ENCODE results near the gene COL25A1.
"Not testable (repeated sequence)": the region's sequence is repeated elsewhere in the genome, so short reads cannot be mapped to it uniquely, and the experiment has no call there.

COL25A1 gene

GRCh38 chr4:108954880-108955279, 347.6 kb downstream of the COL25A1 start:
- no peak for DNase-seq (ENCODE audit: low read depth in 2 of 2)

GRCh38 chr4:108953941-108954340, 348.5 kb downstream of the COL25A1 start:
- no peak for DNase-seq (ENCODE audit: low read depth in 2 of 2)

- DNase-seq (ENCODE audit: low read depth in 2 of 2): no peak
Observed at GRCh38 chr4:108950158-108950915, 352.1 kb downstream of the COL25A1 start.

- DNase-seq (ENCODE audit: low read depth in 2 of 2): no peak
Observed at GRCh38 chr4:108947526-108947925, 354.9 kb downstream of the COL25A1 start.

- DNase-seq (ENCODE audit: low read depth in 2 of 2): no peak
Observed at GRCh38 chr4:108946237-108946636, 356.2 kb downstream of the COL25A1 start.

GRCh38 chr4:108943976-108944591, 358.4 kb downstream of the COL25A1 start:
- DNase-seq (ENCODE audit: low read depth in 2 of 2): no peak

GRCh38 chr4:108943371-108943770, 359.1 kb downstream of the COL25A1 start:
- DNase-seq (ENCODE audit: low read depth in 2 of 2): no peak

GRCh38 chr4:108941904-108942430, 360.5 kb downstream of the COL25A1 start:
- no peak for DNase-seq (ENCODE audit: low read depth in 2 of 2)

- no peak for DNase-seq (ENCODE audit: low read depth in 2 of 2)
Observed at GRCh38 chr4:108940634-108941033, 361.8 kb downstream of the COL25A1 start.

GRCh38 chr4:108940149-108940548, 362.3 kb downstream of the COL25A1 start:
- DNase-seq (ENCODE audit: low read depth in 2 of 2): no peak

GRCh38 chr4:108937066-108937465, 365.4 kb downstream of the COL25A1 start:
- DNase-seq (ENCODE audit: low read depth in 2 of 2): no peak

- not testable (repeated sequence) for DNase-seq (ENCODE audit: low read depth in 2 of 2)
Observed at GRCh38 chr4:108933925-108934324, 368.5 kb downstream of the COL25A1 start.

- DNase-seq (ENCODE audit: low read depth in 2 of 2): no peak
Observed at GRCh38 chr4:108933046-108933445, 369.4 kb downstream of the COL25A1 start.

- DNase-seq (ENCODE audit: low read depth in 2 of 2): no peak
Observed at GRCh38 chr4:108931926-108932325, 370.5 kb downstream of the COL25A1 start.

GRCh38 chr4:108930186-108930585, 372.3 kb downstream of the COL25A1 start:
- no peak for DNase-seq (ENCODE audit: low read depth in 2 of 2)

- no peak for DNase-seq (ENCODE audit: low read depth in 2 of 2)
Observed at GRCh38 chr4:108926781-108927180, 375.7 kb downstream of the COL25A1 start.

GRCh38 chr4:108926061-108926460, 376.4 kb downstream of the COL25A1 start:
- no peak for DNase-seq (ENCODE audit: low read depth in 2 of 2)

- no peak for DNase-seq (ENCODE audit: low read depth in 2 of 2)
Observed at GRCh38 chr4:108922191-108922590, 380.3 kb downstream of the COL25A1 start.

GRCh38 chr4:108920395-108921087, 381.9 kb downstream of the COL25A1 start:
- DNase-seq (ENCODE audit: low read depth in 2 of 2): no peak

- no peak for DNase-seq (ENCODE audit: low read depth in 2 of 2)
Observed at GRCh38 chr4:108919226-108919893, 383.1 kb downstream of the COL25A1 start.

- no peak for DNase-seq (ENCODE audit: low read depth in 2 of 2)
Observed at GRCh38 chr4:108917255-108917654, 385.2 kb downstream of the COL25A1 start.

GRCh38 chr4:108916638-108917037, 385.8 kb downstream of the COL25A1 start:
- DNase-seq (ENCODE audit: low read depth in 2 of 2): no peak
